ENCODE results near the gene KRT80.

KRT80 gene

GRCh38 chr12:52221070-52221781 lies 29.4 kb upstream of the KRT80 start:
- TF ChIP-seq, protein P1, sequence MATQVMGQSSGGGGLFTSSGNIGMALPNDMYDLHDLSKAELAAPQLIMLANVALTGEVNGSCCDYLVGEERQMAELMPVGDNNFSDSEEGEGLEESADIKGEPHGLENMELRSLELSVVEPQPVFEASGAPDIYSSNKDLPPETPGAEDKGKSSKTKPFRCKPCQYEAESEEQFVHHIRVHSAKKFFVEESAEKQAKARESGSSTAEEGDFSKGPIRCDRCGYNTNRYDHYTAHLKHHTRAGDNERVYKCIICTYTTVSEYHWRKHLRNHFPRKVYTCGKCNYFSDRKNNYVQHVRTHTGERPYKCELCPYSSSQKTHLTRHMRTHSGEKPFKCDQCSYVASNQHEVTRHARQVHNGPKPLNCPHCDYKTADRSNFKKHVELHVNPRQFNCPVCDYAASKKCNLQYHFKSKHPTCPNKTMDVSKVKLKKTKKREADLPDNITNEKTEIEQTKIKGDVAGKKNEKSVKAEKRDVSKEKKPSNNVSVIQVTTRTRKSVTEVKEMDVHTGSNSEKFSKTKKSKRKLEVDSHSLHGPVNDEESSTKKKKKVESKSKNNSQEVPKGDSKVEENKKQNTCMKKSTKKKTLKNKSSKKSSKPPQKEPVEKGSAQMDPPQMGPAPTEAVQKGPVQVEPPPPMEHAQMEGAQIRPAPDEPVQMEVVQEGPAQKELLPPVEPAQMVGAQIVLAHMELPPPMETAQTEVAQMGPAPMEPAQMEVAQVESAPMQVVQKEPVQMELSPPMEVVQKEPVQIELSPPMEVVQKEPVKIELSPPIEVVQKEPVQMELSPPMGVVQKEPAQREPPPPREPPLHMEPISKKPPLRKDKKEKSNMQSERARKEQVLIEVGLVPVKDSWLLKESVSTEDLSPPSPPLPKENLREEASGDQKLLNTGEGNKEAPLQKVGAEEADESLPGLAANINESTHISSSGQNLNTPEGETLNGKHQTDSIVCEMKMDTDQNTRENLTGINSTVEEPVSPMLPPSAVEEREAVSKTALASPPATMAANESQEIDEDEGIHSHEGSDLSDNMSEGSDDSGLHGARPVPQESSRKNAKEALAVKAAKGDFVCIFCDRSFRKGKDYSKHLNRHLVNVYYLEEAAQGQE (IDR thresholded peaks at IDR 0.05; ENCODE audit: insufficient replicate concordance, low read depth), result no peak
- TF ChIP-seq SPI1 (IDR thresholded peaks at IDR 0.05; ENCODE audit: borderline replicate concordance, low read depth) (no peak), CTCF (IDR thresholded peaks at IDR 0.05; ENCODE audit: insufficient read depth, low read length) (no peak), POLR2AphosphoS5 (IDR thresholded peaks at IDR 0.05; ENCODE audit: low read depth) (no peak), GABPA (IDR thresholded peaks at IDR 0.05; ENCODE audit: low read depth) (no peak)
- Histone ChIP-seq H3K27ac (replicated peaks) (no peak overlapping the region), H3K4me3 (replicated peaks; ENCODE audit: insufficient read depth, low read length) (no peak overlapping the region), H3K27me3 (ENCODE audit: insufficient read depth, poor library complexity, severe bottlenecking) (peaks cover 7% of the 10 kb centered on the region)
- DNase-seq (ENCODE audit: low read depth in 1 of 2, low spot score in 1 of 2), result no peak

DNA sequence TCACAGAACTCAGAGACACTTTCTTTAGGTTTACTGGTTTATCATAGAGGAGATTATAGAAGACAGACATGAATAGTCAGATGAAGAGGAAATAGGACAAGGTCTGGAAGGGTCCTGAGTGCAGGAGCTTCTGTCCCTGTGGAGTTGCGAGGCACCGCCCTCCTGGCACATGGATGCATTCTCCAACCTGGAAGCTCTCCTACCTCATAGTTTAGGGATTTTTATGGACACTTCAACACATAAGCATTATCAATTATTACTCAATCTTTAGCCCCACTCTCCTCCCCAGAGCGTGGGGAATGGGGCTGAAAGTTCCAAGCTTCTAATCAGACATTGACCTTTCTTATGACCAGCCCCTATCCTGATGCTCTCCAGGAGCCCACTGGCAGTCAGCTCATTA lies 28.7 kb upstream of the KRT80 start:
- DNase-seq (ENCODE audit: low read depth in 1 of 2, low spot score in 1 of 2), result no peak
- TF ChIP-seq GABPA (IDR thresholded peaks at IDR 0.05; ENCODE audit: low read depth) (no peak), POLR2AphosphoS5 (IDR thresholded peaks at IDR 0.05; ENCODE audit: low read depth) (no peak), CTCF (IDR thresholded peaks at IDR 0.05; ENCODE audit: insufficient read depth, low read length) (no peak), SPI1 (IDR thresholded peaks at IDR 0.05; ENCODE audit: borderline replicate concordance, low read depth) (no peak)
- TF ChIP-seq, protein P1 (IDR thresholded peaks at IDR 0.05; ENCODE audit: insufficient replicate concordance, low read depth), result no peak
- no peak overlapping the region for H3K27ac ChIP-seq (replicated peaks)
- H3K27me3 ChIP-seq (ENCODE audit: insufficient read depth, poor library complexity, severe bottlenecking), result peaks cover 7% of the 10 kb centered on the region
- H3K4me3 ChIP-seq (replicated peaks; ENCODE audit: insufficient read depth, low read length), result no peak overlapping the region

- TF ChIP-seq SPI1 (IDR thresholded peaks at IDR 0.05; ENCODE audit: borderline replicate concordance, low read depth), result no peak
- no peak for TF ChIP-seq CTCF (IDR thresholded peaks at IDR 0.05; ENCODE audit: insufficient read depth, low read length)
- TF ChIP-seq POLR2AphosphoS5 (IDR thresholded peaks at IDR 0.05; ENCODE audit: low read depth), result no peak
- TF ChIP-seq GABPA (IDR thresholded peaks at IDR 0.05; ENCODE audit: low read depth), result no peak
- TF ChIP-seq, protein P1 (IDR thresholded peaks at IDR 0.05; ENCODE audit: insufficient replicate concordance, low read depth), result no peak
- Histone ChIP-seq H3K4me3 (replicated peaks; ENCODE audit: insufficient read depth, low read length) (no peak overlapping the region), H3K27me3 (ENCODE audit: insufficient read depth, poor library complexity, severe bottlenecking) (peaks cover 7% of the 10 kb centered on the region), H3K27ac (replicated peaks) (no peak overlapping the region)
- DNase-seq (ENCODE audit: low read depth in 1 of 2, low spot score in 1 of 2), result no peak
These were observed 26.2 kb upstream of the KRT80 start for GRCh38 chr12:52218001-52218400.

Data from HL-60 (cell line).